ENCODE measurements around the gene EMID1.
A peak's percentile ranks its signal among the peaks of the same experiment; 100 is the strongest.

The EMID1 gene

DNA sequence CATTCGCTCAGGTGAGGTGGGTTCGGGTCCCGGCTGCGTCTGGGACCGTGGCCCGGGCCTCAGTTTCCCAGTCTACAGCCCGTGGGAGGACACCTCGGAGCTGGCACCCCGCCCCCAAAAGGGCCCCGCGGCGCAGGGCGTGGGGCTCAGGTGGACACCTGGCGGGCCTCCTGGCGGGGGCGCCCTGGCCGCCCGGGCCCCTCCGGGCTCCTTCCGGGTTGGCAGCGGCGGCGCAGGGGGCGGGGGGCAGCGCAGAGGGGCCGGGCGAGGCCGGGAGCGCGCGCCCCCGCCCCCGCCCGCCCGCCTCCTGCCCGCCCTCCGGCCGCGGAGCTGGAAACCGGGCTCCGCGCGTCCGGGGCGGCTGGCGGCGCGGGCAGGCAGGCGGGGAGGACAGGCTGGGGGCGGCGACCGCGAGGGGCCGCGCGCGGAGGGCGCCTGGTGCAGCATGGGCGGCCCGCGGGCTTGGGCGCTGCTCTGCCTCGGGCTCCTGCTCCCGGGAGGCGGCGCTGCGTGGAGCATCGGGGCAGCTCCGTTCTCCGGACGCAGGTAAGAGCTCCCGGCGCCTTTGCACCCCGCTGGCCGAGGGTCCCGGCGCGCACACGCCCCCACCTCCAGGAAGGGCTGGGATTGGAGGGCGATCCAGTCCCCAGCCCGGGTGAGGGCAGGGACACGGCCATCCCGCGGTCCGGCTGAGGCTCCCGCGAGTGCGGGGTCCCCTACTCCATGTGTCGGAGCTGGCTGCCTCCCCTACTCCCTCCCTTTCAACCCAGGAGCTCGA, at the start of gene EMID1:
Gene EMID1 (plus strand): TSS at position 303 of the 778 bp plus-strand sequence. CDS start 143 bp downstream, at position 446.
- DNase-seq (ENCODE audit: low read depth in 3 of 3), result peak in 1 of 3 experiments; percentile 7

DNA sequence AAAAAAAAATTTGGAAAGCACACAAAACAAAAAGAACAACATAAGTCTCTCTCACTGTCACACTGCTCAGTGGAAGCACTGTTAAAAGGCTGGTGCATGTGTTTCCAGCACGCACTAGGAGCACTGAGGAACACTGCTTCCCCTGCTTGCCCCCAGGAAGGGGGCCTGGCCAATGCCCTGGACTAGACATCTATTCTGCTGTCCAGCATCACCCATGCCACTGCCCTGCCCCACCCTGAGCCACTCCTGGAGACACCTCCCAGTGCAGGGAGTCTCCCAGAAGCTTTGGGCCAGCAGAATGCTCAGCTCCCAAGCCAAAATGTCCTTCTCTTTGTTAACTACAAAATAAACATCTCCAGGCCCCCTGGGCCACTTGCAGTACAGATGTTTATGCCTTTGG, 49.7 kb upstream of the EMID1 start:
- no peak for DNase-seq (ENCODE audit: low read depth in 3 of 3)

DNA sequence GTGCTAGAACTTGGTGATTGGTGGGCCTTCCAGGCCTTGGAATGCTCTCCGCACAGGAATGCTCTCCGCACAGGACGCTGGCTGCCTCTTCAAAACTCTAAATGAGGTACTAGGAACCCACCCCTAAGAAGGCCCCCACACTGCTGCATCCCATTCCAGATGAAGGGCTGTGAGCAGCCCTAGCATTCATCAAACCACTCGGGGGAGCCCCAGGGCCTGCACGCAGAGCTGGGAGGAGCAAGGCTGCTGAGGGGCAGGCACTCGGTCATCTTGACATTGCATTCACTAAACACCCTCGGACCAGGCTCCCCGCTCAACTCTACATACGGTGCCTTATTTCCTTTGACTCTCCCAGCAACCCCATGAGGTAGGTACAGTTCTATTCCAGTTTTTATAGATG, 49.2 kb upstream of the EMID1 start:
- DNase-seq (ENCODE audit: low read depth in 3 of 3), result no peak

- DNase-seq (ENCODE audit: low read depth in 3 of 3), result no peak
These were observed 47.7 kb upstream of the EMID1 start for GRCh38 chr22:29157759-29158535.

- no peak for DNase-seq (ENCODE audit: low read depth in 3 of 3)
These were observed 47.1 kb upstream of the EMID1 start for GRCh38 chr22:29158546-29158945.

GRCh38 chr22:29163808-29164207, 41.9 kb upstream of the EMID1 start:
- DNase-seq (ENCODE audit: low read depth in 3 of 3), result no peak

- no peak for DNase-seq (ENCODE audit: low read depth in 3 of 3)
These were observed 40.2 kb upstream of the EMID1 start for GRCh38 chr22:29165321-29166060.

DNA sequence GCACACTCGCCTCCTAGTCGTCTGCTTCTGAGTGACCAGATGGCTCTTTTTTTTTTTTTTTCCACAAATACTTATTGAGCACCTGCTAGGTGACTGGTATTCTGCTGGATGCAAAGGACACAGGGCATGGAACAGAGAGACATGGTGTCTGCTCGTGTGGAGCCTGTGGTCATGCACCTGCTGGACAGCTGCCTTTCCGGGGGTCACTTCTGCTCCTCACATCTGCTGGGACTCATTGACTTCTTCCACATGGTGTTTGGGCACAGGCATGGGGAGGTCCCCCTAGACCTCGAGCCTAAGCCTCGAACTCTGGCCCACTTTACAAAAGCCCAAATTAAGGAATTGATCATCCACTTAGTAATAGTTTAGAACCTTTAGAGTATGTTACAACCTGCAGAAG, 39.5 kb upstream of the EMID1 start:
- DNase-seq (ENCODE audit: low read depth in 3 of 3), result no peak

GRCh38 chr22:29167032-29167911, 38.4 kb upstream of the EMID1 start:
- peak in 2 of 3 experiments; percentile 11 to 64 for DNase-seq (ENCODE audit: low read depth in 3 of 3)

- DNase-seq (ENCODE audit: low read depth in 3 of 3), result no peak
These were observed 34.0 kb upstream of the EMID1 start for GRCh38 chr22:29171721-29172120.

GRCh38 chr22:29172216-29172615, 33.5 kb upstream of the EMID1 start:
- no peak for DNase-seq (ENCODE audit: low read depth in 3 of 3)

DNA sequence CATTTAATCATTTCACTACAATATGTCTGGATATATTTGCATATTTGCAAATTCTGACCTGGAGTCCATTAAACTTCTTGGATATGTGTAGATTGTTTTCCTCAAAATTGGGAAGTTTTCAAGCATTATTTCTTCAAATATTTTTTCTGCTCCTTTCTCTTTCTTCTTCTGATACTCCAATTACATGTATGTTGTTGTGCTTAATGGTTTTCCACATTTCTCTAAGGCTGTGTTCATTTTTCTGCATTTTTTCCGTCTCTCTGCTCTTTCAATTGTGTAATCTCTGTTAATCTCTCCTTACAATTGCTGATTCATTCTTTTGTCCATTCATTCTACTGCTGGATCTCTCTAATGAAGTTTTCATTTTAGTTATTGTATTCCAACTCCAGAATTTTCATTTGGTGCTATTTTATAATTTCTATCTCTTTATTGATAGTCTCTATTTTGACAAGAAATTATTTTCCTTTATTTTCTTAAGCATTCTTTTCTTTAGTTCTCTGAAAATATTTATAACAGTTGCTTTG, 30.3 kb upstream of the EMID1 start:
- DNase-seq (ENCODE audit: low read depth in 3 of 3), result no peak

GRCh38 chr22:29183971-29184848, 21.5 kb upstream of the EMID1 start:
- DNase-seq (ENCODE audit: low read depth in 3 of 3), result no peak

DNA sequence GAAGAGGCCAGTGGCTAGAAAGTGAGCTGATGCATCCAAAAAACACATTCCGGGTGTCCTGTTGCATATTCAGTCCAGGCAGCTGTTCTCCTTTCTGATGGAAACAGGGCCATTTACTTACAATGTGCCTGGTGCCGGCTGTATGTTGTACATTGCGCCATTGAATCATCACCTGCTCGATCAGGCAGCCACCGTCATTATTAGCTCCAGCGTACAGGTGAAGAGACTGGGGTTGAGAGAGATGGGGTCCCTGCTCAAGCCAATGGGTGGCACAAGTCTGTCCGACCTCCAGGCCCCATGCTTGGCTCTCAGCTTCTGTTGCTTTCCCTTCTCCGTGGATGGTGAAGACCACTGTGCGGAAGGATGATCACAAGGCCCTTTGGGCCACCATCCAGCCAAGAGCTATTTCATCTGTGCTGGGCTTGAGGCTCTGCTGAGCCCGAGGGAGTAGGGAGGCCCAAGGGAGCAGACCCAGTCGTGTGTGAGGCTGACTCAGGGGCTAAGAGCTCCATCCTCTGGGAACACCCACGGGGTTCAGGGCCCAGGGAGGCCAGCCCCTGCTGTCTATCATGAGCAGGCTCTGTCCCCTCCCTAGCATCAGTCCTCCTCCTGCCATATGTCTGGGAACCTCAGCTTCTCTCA, 20.7 kb upstream of the EMID1 start:
- no peak for DNase-seq (ENCODE audit: low read depth in 3 of 3)

GRCh38 chr22:29186302-29186701, 19.4 kb upstream of the EMID1 start:
- no peak for DNase-seq (ENCODE audit: low read depth in 3 of 3)

- DNase-seq (ENCODE audit: low read depth in 3 of 3), result no peak
These were observed 17.9 kb upstream of the EMID1 start for GRCh38 chr22:29187831-29188230.

- DNase-seq (ENCODE audit: low read depth in 3 of 3), result no peak
These were observed 15.6 kb upstream of the EMID1 start for GRCh38 chr22:29190051-29190450.

DNA sequence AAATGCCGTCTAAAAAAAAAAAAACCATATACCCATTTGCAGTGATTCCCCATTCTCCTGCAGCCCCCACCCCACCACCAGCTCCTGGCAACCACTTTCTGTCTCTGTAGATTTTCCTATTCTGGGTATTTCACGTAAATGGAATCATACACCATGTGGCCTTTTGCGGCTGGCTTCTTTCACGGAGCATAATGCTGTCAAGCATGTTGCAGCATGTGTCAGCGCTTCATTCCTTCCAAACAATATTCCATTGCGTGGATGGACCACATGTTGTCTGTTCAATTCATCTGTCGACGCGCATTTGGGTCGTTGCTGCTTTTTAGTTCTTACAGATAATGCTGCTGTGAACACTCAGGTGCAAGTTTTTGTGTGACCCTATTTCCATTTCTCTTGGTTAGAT, 14.8 kb upstream of the EMID1 start:
- DNase-seq (ENCODE audit: low read depth in 3 of 3), result no peak

DNA sequence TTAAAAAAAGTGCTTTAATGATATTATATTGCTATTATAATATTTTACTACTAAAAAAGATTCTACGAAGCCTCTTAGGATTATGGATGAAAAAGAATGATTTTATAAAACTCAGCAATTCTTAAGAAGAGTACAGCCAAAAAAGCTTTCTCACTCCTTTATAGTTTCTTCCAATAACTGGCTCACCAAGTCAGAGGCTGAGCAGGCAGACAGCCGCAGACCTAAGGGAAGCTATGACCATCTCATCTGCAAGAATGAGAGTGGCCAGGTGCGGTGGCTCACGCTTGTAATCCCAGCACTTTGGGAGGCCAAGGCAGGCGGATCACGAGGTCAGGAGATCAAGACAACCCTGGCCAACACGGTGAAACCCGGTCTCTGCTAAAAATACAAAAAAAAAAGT, 12.7 kb upstream of the EMID1 start:
- no peak for DNase-seq (ENCODE audit: low read depth in 3 of 3)

- DNase-seq (ENCODE audit: low read depth in 3 of 3), result no peak
These were observed 11.5 kb upstream of the EMID1 start for GRCh38 chr22:29194184-29194583.

Measured in stimulated activated CD4-positive, alpha-beta T cell treated with anti-CD3 and anti-CD28 coated beads, TNF-alpha, amount 100 ng/mL, for 24 hours (primary cell).